K562 (cell line): ENCODE measurements around the gene DOCK1. TPM values are rescaled to one million over a fixed set of nuclear protein-coding genes. Genes with fewer than 3 reads are reported as not detected.

Experiments
- ATAC-seq: fragments of 200-7000 bp; cut with Tn5 transposase; 3 replicates; pipeline ENCODE4 v1.9.1; 2020; ENCODE audit warnings: moderate library complexity
- BruUV-seq: library from RNA; stranded (reverse); fragments of 400-500 nt; replicated peaks from 2 replicates; lab custom pipeline; 2021; lab: Mats Ljungman, UMichigan
- CTCF ChIA-PET: fragments of 300-600 bp; formaldehyde crosslinking; extraction: SDS; loops from one replicate; lab custom pipeline; 2021; ENCODE audit warnings: low intra/inter-chr PET ratio; lab: Yijun Ruan, JAX
- POLR2A ChIA-PET: fragments of 300-600, 350-650 bp; sonication (Branson Sonifier 250); formaldehyde crosslinking; extraction: SDS; loops from one replicate; lab custom pipeline; 2021; ENCODE audit warnings: antibody characterized with exemption, inconsistent platforms; lab: Yijun Ruan, JAX
- DNase-seq, 4 experiments: peaks; one replicate each; pipeline versions ENCODE4 v3.0.0 to v3.0.0-alpha.2; 2011 to 2018; ENCODE audit warnings: low spot score in 3 of 4, mixed read lengths in 3 of 4; ENCODE audit errors: extremely low read depth in 1 of 4
- FAIRE-seq: peaks from 2 replicates; lab custom pipeline; 2011; peaks lifted over from hg19 to GRCh38; lab: Jason Lieb, UNC
- H2AFZ ChIP-seq: 2 replicates; pipeline ENCODE4 v1.6.0; 2011; ENCODE audit warnings: low read depth, low read length, control low read depth, inconsistent platforms
- H3K27ac ChIP-seq: fragments of 200-600 bp; 3 replicates; pipeline ENCODE4 v1.8.0; 2011; ENCODE audit warnings: low read depth, mild to moderate bottlenecking, control low read depth, inconsistent platforms, low read length, moderate library complexity, mixed read lengths; ENCODE audit errors: extremely low read depth
- H3K27me3 ChIP-seq, 2 experiments: fragments of 300-600 bp in 1 of 2; 2 replicates in 1 of 2; 3 replicates in 1 of 2; pipeline versions ENCODE4 v1.6.0 to v1.8.0; 2011; ENCODE audit warnings: inconsistent platforms in 2 of 2, low read length in 2 of 2, mild to moderate bottlenecking in 1 of 2, mixed read lengths in 1 of 2, moderate library complexity in 1 of 2; ENCODE audit not compliant: control insufficient read depth in 2 of 2, insufficient read depth in 2 of 2
- H3K36me3 ChIP-seq: fragments of 300-600 bp; 3 replicates; pipeline ENCODE4 v1.8.0; 2011; ENCODE audit warnings: mild to moderate bottlenecking, low read length, inconsistent platforms; ENCODE audit not compliant: control insufficient read depth, insufficient read depth
- H3K4me1 ChIP-seq, 2 experiments: fragments of 200-600 bp in 1 of 2; replicated peaks in 1 of 2; 2 replicates in 1 of 2; 3 replicates in 1 of 2; pipeline versions ENCODE4 v1.5.1 to v1.8.0; 2011; ENCODE audit warnings: inconsistent platforms in 2 of 2, low read length in 2 of 2, mild to moderate bottlenecking in 1 of 2, mixed read lengths in 1 of 2, moderate library complexity in 1 of 2; ENCODE audit not compliant: control insufficient read depth in 2 of 2, insufficient read depth in 2 of 2
- H3K4me2 ChIP-seq: 2 replicates; pipeline ENCODE4 v1.6.1; 2011; ENCODE audit warnings: low read length, control low read depth, inconsistent platforms, mixed read lengths; ENCODE audit not compliant: insufficient read depth
- H3K4me3 ChIP-seq: fragments of 200-600 bp; sonication (generic), shearing (Covaris generic); 2 replicates; pipeline ENCODE4 v1.5.1; 2016; ENCODE audit warnings: control low read depth, inconsistent platforms
- H3K79me2 ChIP-seq: fragments of 200-600 bp; 3 replicates; pipeline ENCODE4 v1.8.0; 2011; ENCODE audit warnings: low read length, inconsistent platforms; ENCODE audit not compliant: control insufficient read depth, insufficient read depth
- H3K9ac ChIP-seq, 2 experiments: 2 replicates each; pipeline versions ENCODE4 v1.6.0 to v1.6.1; 2011; ENCODE audit warnings: low read depth in 2 of 2, low read length in 2 of 2, control low read depth in 1 of 2, inconsistent platforms in 1 of 2, mild to moderate bottlenecking in 1 of 2, mixed read lengths in 1 of 2; ENCODE audit not compliant: insufficient read depth in 1 of 2
- H3K9me1 ChIP-seq: one replicate; pipeline ENCODE4 v1.6.0; 2011; ENCODE audit warnings: inconsistent platforms, mild to moderate bottlenecking, low read length, moderate library complexity; ENCODE audit not compliant: control insufficient read depth, insufficient read depth
- H3K9me3 ChIP-seq: replicated peaks from 2 replicates; pipeline ENCODE4 v1.5.1; 2011; ENCODE audit warnings: low read depth, low read length, inconsistent platforms; ENCODE audit not compliant: control insufficient read depth, insufficient read depth
- H4K20me1 ChIP-seq: replicated peaks from 2 replicates; pipeline ENCODE4 v1.6.1; 2011; ENCODE audit warnings: low read length, inconsistent platforms, mixed read lengths; ENCODE audit not compliant: control insufficient read depth, insufficient read depth
- BHLHE40 ChIP-seq: IDR thresholded peaks from 2 replicates; pipeline ENCODE4 v1.6.1; 2011; ENCODE audit warnings: low read length, improper control_type of control experiment
- CEBPG ChIP-seq, 3 experiments: fragments of 200-800 bp in 1 of 3; sonication (Bioruptor generic) in 1 of 3; sonication (generic) in 1 of 3; formaldehyde crosslinking in 1 of 3; IDR thresholded peaks in 2 of 3; conservative IDR thresholded peaks in 1 of 3; 2 replicates each; pipeline versions ENCODE4 v1.6.1 to v1.8.0; 2016 to 2022; ENCODE audit warnings: missing compliant biosample characterization in 2 of 3, missing genetic modification characterization in 2 of 3, mild to moderate bottlenecking in 1 of 3, missing genetic modification reagents in 1 of 3
- CREB1 ChIP-seq, 2 experiments: sonication (generic) in 1 of 2; formaldehyde crosslinking in 1 of 2; IDR thresholded peaks; 2 replicates each; pipeline versions ENCODE4 v1.6.1 to v1.8.0; 2012 to 2022; ENCODE audit warnings: inconsistent platforms in 1 of 2, mild to moderate bottlenecking in 1 of 2, missing genetic modification reagents in 1 of 2, moderate library complexity in 1 of 2
- HDGF ChIP-seq: fragments of 450-650 bp; IDR thresholded peaks from 2 replicates; pipeline ENCODE4 v1.6.1; 2016
- IRF1 ChIP-seq: sonication (generic); formaldehyde crosslinking; IDR thresholded peaks from 2 replicates; pipeline ENCODE4 v1.8.0; 2022; ENCODE audit warnings: missing genetic modification reagents, mild to moderate bottlenecking, borderline replicate concordance
- L3MBTL2 ChIP-seq: fragments of 450-650 bp; IDR thresholded peaks from 2 replicates; pipeline ENCODE4 v1.6.1; 2016; ENCODE audit warnings: mild to moderate bottlenecking, moderate library complexity
- MXI1 ChIP-seq: IDR thresholded peaks from 2 replicates; pipeline ENCODE4 v1.6.1; 2011; ENCODE audit warnings: low read depth, mild to moderate bottlenecking, improper control_type of control experiment, low read length
- SIRT6 ChIP-seq: IDR thresholded peaks from one replicate; pipeline ENCODE4 v1.6.1; 2012; ENCODE audit warnings: low read depth, mild to moderate bottlenecking, control low read depth, inconsistent platforms, low read length, moderate library complexity
- SREBF2 ChIP-seq: sonication (generic); formaldehyde crosslinking; IDR thresholded peaks from 2 replicates; pipeline ENCODE4 v1.4.0; 2020; ENCODE audit warnings: mild to moderate bottlenecking, missing genetic modification reagents
- TEAD2 ChIP-seq: fragments of 450-650 bp; IDR thresholded peaks from 2 replicates; pipeline ENCODE4 v1.6.1; 2016; ENCODE audit warnings: missing genetic modification characterization, control low read depth, missing compliant biosample characterization
- ZNF24 ChIP-seq: fragments of 450-650 bp; IDR thresholded peaks from 2 replicates; pipeline ENCODE4 v1.6.1; 2016
- ZNF507 ChIP-seq: conservative IDR thresholded peaks from 2 replicates; pipeline ENCODE4 v1.6.1; 2017; ENCODE audit warnings: missing genetic modification characterization, missing compliant biosample characterization
- ZNF717 ChIP-seq: fragments of 250-450 bp; sonication (Bioruptor Pico); IDR thresholded peaks from 2 replicates; pipeline ENCODE4 v1.5.0; 2021
- WGBS: fragments of 100-300 bp; shearing (Covaris generic); methylation state at CpG from one replicate; pipeline ENCODE4 v1.1.6; 2016; ENCODE audit warnings: low coverage, mixed read lengths; ENCODE audit not compliant: insufficient coverage; ENCODE audit errors: missing lambda C conversion rate; 5-methylcytosine and 5-hydroxymethylcytosine counted together
- in situ Hi-C: fragments of 300-500 bp; cut with MboI; formaldehyde crosslinking; loops from 4 replicates; pipeline ENCODE4 v1.15.0; 2018; ENCODE audit warnings: inconsistent platforms, mixed read lengths
- intact Hi-C: fragments of 100-400 bp; cut with micrococcal nuclease; formaldehyde crosslinking; loops from 2 replicates; pipeline ENCODE4 v1.14.2; 2022
- polyA plus RNA-seq, 8 experiments: library from polyadenylated mRNA; depleted of rRNA in 4 of 8; stranded (reverse) in 5 of 8; unstranded in 3 of 8; fragments of >200 nt; fragmentation: Nextera tagmentation in 2 of 8; fragmentation: Illumina TruSeq in 1 of 8; extraction: Ambion mirVana in 2 of 8; extraction: Trizol in 1 of 8; gene quantifications; 2 replicates each; pipeline versions ENCODE4 v1.2.1 to v1.2.3, GENCODE V29; 2011 to 2014; ENCODE audit warnings: inconsistent platforms in 1 of 8, missing spikeins in 1 of 8
- total RNA-seq, 7 experiments: library from RNA; depleted of rRNA in 6 of 7; stranded (reverse); fragments of >200 nt in 6 of 7; fragmentation: Illumina TruSeq in 2 of 7; extraction: Trizol in 2 of 7; gene quantifications; 2 replicates each; pipeline versions ENCODE4 v1.2.1 to v1.2.3, GENCODE V29; 2011 to 2021; ENCODE audit warnings: low replicate concordance in 1 of 7
- TF ChIP-seq, protein P1 (sequence below): IDR thresholded peaks from 2 replicates; pipeline ENCODE4 v1.6.1; 2011; ENCODE audit not compliant: insufficient read length; ENCODE audit errors: extremely low read depth

DOCK1 gene
- total and polyA plus RNA-seq, 9 of the 15 experiments (the other 6 are each of a cell fraction or from before 2014, with no cell fraction given) = 0.31 TPM; not detected in 8

DNA sequence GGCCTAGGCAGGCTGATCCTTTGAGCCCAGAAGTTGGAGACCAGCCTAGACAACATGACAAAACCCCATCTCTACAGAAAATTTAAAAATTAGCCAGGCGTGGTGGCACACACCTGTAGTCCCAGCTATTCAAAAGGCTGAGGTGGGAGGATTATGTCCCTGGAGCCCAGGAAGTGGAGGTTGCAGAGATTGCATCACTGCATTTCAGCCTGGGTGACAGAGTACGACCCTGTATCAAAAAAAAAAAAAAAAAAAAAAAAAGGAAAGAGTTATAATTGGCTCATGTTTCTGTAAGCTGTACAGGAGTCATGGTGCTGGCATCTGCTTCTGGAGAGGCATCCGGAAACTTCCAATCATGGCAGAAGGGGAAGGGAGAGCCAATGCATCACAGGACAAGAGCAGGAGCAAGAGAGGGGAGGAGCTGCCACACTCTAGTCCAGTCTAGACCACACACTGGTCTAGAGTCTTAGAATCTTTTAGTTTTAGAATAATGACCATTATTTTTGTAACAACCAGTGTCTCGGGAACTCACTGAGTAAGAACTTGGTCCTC is 16.8 kb downstream of the DOCK1 start:
- no peak overlapping the region for H3K4me2 ChIP-seq
- CTCF ChIA-PET = no interaction called here
- no peaks in the 10 kb centered on the region for H4K20me1 ChIP-seq
- no peaks in the 10 kb centered on the region for H3K4me1 ChIP-seq
- H3K27me3 ChIP-seq = no peaks in the 10 kb centered on the region
- H2AFZ ChIP-seq = no peak overlapping the region
- intact Hi-C loops (no loop called here), in situ Hi-C loops (no loop called here)
- WGBS = 0% methylated on average over 2 of the region's 4 CpGs
- H3K9ac ChIP-seq = no peak overlapping the region
- no peaks in the 10 kb centered on the region for H3K9me3 ChIP-seq
- no peak for FAIRE-seq
- H3K4me3 ChIP-seq = no peak overlapping the region
- BruUV-seq = no TSS peak
- H3K36me3 ChIP-seq = no peaks in the 10 kb centered on the region
- POLR2A ChIA-PET = no interaction called here
- no peak for ATAC-seq
- H3K79me2 ChIP-seq = no peaks in the 10 kb centered on the region
- H3K9me1 ChIP-seq = no peaks in the 10 kb centered on the region
- no peak overlapping the region for H3K27ac ChIP-seq
- no peak for DNase-seq
- no peak for TF ChIP-seq TEAD2 (tag)
- TF ChIP-seq ZNF24 = no peak
- TF ChIP-seq SIRT6 = no peak
- TF ChIP-seq ZNF507 (tag) = no peak
- no peak for TF ChIP-seq L3MBTL2
- no peak for TF ChIP-seq IRF1 (CRISPR knock-in tag)
- TF ChIP-seq, protein P1, sequence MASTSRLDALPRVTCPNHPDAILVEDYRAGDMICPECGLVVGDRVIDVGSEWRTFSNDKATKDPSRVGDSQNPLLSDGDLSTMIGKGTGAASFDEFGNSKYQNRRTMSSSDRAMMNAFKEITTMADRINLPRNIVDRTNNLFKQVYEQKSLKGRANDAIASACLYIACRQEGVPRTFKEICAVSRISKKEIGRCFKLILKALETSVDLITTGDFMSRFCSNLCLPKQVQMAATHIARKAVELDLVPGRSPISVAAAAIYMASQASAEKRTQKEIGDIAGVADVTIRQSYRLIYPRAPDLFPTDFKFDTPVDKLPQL = no peak
- TF ChIP-seq MXI1 = no peak
- no peak for TF ChIP-seq HDGF
- no peak for TF ChIP-seq BHLHE40
- no peak for TF ChIP-seq SREBF2 (CRISPR knock-in tag)
- no peak for TF ChIP-seq CEBPG (CRISPR knock-in tag; IDR thresholded peaks at IDR 0.05)
- no peak for TF ChIP-seq CEBPG (tag; conservative IDR thresholded peaks at IDR 0.05 in 1 of 2, IDR thresholded peaks at IDR 0.05 in 1 of 2)
- TF ChIP-seq ZNF717 = no peak
- no peak for TF ChIP-seq CREB1 (IDR thresholded peaks at IDR 0.05)
- TF ChIP-seq CREB1 (CRISPR knock-in tag; IDR thresholded peaks at IDR 0.05) = no peak
